ENCODE results near the gene IRGC.

The IRGC gene

GRCh38 chr19:43749152-43749551, 33.3 kb downstream of the IRGC start:
- H2AFZ ChIP-seq (ENCODE audit: insufficient read depth, low read length, poor library complexity): no peak overlapping the region
- H3K27me3 ChIP-seq (ENCODE audit: insufficient read depth, low read length): no peaks in the 10 kb centered on the region
- peaks cover 21% of the 10 kb centered on the region for H3K79me1 ChIP-seq (ENCODE audit: low read length)
- no peak for DNase-seq
- peaks cover 40 to 53% of the 10 kb centered on the region in 2 experiments for H3K36me3 ChIP-seq (ENCODE audit: control insufficient read depth in 1 of 2, insufficient read depth in 2 of 2, low read length in 2 of 2)
- H4K91ac ChIP-seq (ENCODE audit: low read depth, low read length): no peak overlapping the region
- no peak overlapping the region for H3K14ac ChIP-seq (ENCODE audit: low read length)
- H3K9ac ChIP-seq (ENCODE audit: low read length): no peak overlapping the region
- peaks cover 3% of the 10 kb centered on the region for H3K79me2 ChIP-seq (ENCODE audit: control insufficient read depth, insufficient read depth, low read length, poor library complexity)
- H3K4ac ChIP-seq (ENCODE audit: low read depth, low read length): no peak overlapping the region
- peaks cover 20 to 28% of the 10 kb centered on the region in 2 experiments for H3K4me1 ChIP-seq (ENCODE audit: control insufficient read depth in 1 of 2, insufficient read depth in 2 of 2, low read length in 2 of 2)
- H3K9me3 ChIP-seq (ENCODE audit: insufficient read depth, low read depth, low read length): no peaks in the 10 kb centered on the region
- H3K27ac ChIP-seq (ENCODE audit: low read depth, low read length): no peak overlapping the region
- H4K12ac ChIP-seq (ENCODE audit: low read depth, low read length): no peak overlapping the region
- no peak overlapping the region for H2BK120ac ChIP-seq (ENCODE audit: insufficient read depth, low read length, poor library complexity)
- H2BK5ac ChIP-seq (ENCODE audit: low read depth, low read length, poor library complexity): peak overlapping the region; percentile 27
- no peak overlapping the region for H3K4me3 ChIP-seq (ENCODE audit: low read depth, low read length)
- H3K23ac ChIP-seq (ENCODE audit: low read length): no peak overlapping the region
- no peak overlapping the region for H4K8ac ChIP-seq (ENCODE audit: low read depth, low read length)
- H2BK12ac ChIP-seq (ENCODE audit: low read length): no peak overlapping the region
- peak overlapping the region; percentile 25 for H3K18ac ChIP-seq (ENCODE audit: low read length)
- H3K4me2 ChIP-seq (ENCODE audit: low read length): no peak overlapping the region
- no peak overlapping the region for H2AK5ac ChIP-seq (ENCODE audit: low read length)
- no CpG with 5 or more reads among the region's 7 CpGs for WGBS (ENCODE audit: extremely low coverage, insufficient coverage, insufficient read length)

DNA sequence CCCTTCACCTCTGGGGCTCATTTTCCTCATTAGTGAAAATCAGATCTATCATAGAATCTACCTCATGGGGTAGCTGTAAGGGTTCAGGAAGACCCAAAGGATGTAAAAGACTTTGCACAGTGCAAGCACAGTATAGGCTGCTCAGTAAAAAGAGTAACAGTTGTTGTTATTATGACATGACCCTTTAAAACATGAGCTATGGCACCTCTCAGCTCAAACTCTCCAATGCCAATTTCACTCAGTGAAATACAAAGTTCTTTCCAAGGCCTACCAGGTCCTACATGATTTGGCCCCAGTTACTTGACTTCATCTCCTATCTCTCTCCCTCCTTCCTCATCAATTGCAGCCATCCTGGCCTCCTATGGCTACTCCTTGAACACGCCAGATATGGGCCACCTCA, 34.0 kb downstream of the IRGC start:
- H3K79me2 ChIP-seq (ENCODE audit: control insufficient read depth, insufficient read depth, low read length, poor library complexity): peaks cover 6% of the 10 kb centered on the region
- no peak overlapping the region for H2BK5ac ChIP-seq (ENCODE audit: low read depth, low read length, poor library complexity)
- no peak overlapping the region for H4K91ac ChIP-seq (ENCODE audit: low read depth, low read length)
- H2BK120ac ChIP-seq (ENCODE audit: insufficient read depth, low read length, poor library complexity): no peak overlapping the region
- H3K4me1 ChIP-seq (ENCODE audit: control insufficient read depth in 1 of 2, insufficient read depth in 2 of 2, low read length in 2 of 2): peaks cover 17 to 25% of the 10 kb centered on the region in 2 experiments
- H3K27ac ChIP-seq (ENCODE audit: low read depth, low read length): no peak overlapping the region
- H3K23ac ChIP-seq (ENCODE audit: low read length): no peak overlapping the region
- H3K36me3 ChIP-seq (ENCODE audit: control insufficient read depth in 1 of 2, insufficient read depth in 2 of 2, low read length in 2 of 2): peaks cover 37 to 51% of the 10 kb centered on the region in 2 experiments
- H2AK5ac ChIP-seq (ENCODE audit: low read length): no peak overlapping the region
- H4K8ac ChIP-seq (ENCODE audit: low read depth, low read length): no peak overlapping the region
- no peak overlapping the region for H4K12ac ChIP-seq (ENCODE audit: low read depth, low read length)
- no peaks in the 10 kb centered on the region for H3K27me3 ChIP-seq (ENCODE audit: insufficient read depth, low read length)
- no peak overlapping the region for H3K4ac ChIP-seq (ENCODE audit: low read depth, low read length)
- WGBS (ENCODE audit: extremely low coverage, insufficient coverage, insufficient read length): no CpG with 5 or more reads among the region's 1 CpG
- H3K9ac ChIP-seq (ENCODE audit: low read length): no peak overlapping the region
- no peaks in the 10 kb centered on the region for H3K9me3 ChIP-seq (ENCODE audit: insufficient read depth, low read depth, low read length)
- peaks cover 23% of the 10 kb centered on the region for H3K79me1 ChIP-seq (ENCODE audit: low read length)
- H2BK12ac ChIP-seq (ENCODE audit: low read length): no peak overlapping the region
- H2AFZ ChIP-seq (ENCODE audit: insufficient read depth, low read length, poor library complexity): no peak overlapping the region
- H3K4me3 ChIP-seq (ENCODE audit: low read depth, low read length): no peak overlapping the region
- H3K18ac ChIP-seq (ENCODE audit: low read length): no peak overlapping the region
- H3K4me2 ChIP-seq (ENCODE audit: low read length): no peak overlapping the region
- DNase-seq: no peak
- no peak overlapping the region for H3K14ac ChIP-seq (ENCODE audit: low read length)

DNA sequence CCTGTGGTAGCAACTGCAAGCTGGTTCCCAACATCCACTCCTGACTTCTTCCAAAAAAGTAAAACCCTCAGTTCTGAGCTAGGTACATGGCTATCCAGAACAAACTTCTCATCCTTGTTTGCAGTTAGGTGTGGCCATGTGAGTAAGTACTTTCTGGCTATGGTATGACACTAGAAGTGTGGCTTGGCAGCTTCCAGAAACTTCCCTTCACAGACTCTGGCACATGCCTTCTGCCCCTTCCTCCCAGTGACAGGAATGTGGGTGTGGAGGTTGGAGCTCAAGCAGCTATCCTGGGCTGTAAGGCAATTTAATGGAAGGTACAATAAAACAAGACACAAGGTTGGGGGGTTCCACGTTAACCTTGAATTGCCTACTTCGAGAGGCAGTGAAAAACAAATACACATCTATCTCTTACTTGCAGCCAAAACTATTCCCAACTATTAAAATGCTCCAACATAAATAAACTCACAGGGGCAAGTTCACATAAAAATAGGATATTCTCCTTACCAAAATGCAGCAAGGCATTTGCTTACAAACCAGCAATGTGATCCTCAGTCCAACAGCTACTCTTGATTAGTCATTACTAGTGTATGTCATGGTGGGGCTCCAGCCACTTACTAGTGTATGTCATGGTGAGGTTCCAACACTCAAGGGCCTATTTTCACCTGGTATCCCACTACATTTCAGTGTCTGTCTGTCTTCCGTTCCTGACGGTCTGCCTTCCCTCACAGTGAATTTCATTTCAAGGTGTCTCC, 35.8 kb downstream of the IRGC start:
- Histone ChIP-seq H3K36me3 (ENCODE audit: control insufficient read depth in 1 of 2, insufficient read depth in 2 of 2, low read length in 2 of 2) (peaks cover 28 to 41% of the 10 kb centered on the region in 2 experiments), H4K8ac (ENCODE audit: low read depth, low read length) (peak overlapping the region; percentile 25), H2AK5ac (ENCODE audit: low read length) (peak overlapping the region; percentile 69), H4K12ac (ENCODE audit: low read depth, low read length) (no peak overlapping the region), H3K9ac (ENCODE audit: low read length) (no peak overlapping the region), H3K79me2 (ENCODE audit: control insufficient read depth, insufficient read depth, low read length, poor library complexity) (peaks cover 10% of the 10 kb centered on the region), H2BK5ac (ENCODE audit: low read depth, low read length, poor library complexity) (peak overlapping the region; percentile 70), H3K79me1 (ENCODE audit: low read length) (peaks cover 29% of the 10 kb centered on the region), H3K4me3 (ENCODE audit: low read depth, low read length) (no peak overlapping the region), H3K4me2 (ENCODE audit: low read length) (no peak overlapping the region), H2BK12ac (ENCODE audit: low read length) (peak overlapping the region; percentile 79), H3K27ac (ENCODE audit: low read depth, low read length) (peak overlapping the region; percentile 99), H2AFZ (ENCODE audit: insufficient read depth, low read length, poor library complexity) (no peak overlapping the region), H3K9me3 (ENCODE audit: insufficient read depth, low read depth, low read length) (no peaks in the 10 kb centered on the region), H3K27me3 (ENCODE audit: insufficient read depth, low read length) (no peaks in the 10 kb centered on the region), H3K14ac (ENCODE audit: low read length) (peak overlapping the region; percentile 62), H3K23ac (ENCODE audit: low read length) (no peak overlapping the region), H3K18ac (ENCODE audit: low read length) (peak overlapping the region; percentile 72), H2BK120ac (ENCODE audit: insufficient read depth, low read length, poor library complexity) (peak overlapping the region; percentile 57), H3K4ac (ENCODE audit: low read depth, low read length) (peak overlapping the region; percentile 65), H4K91ac (ENCODE audit: low read depth, low read length) (peak overlapping the region; percentile 62), H3K4me1 (ENCODE audit: control insufficient read depth in 1 of 2, insufficient read depth in 2 of 2, low read length in 2 of 2) (peaks cover 14 to 25% of the 10 kb centered on the region in 2 experiments)
- no peak for DNase-seq
- WGBS (ENCODE audit: extremely low coverage, insufficient coverage, insufficient read length): no CpG with 5 or more reads among the region's 4 CpGs

DNA sequence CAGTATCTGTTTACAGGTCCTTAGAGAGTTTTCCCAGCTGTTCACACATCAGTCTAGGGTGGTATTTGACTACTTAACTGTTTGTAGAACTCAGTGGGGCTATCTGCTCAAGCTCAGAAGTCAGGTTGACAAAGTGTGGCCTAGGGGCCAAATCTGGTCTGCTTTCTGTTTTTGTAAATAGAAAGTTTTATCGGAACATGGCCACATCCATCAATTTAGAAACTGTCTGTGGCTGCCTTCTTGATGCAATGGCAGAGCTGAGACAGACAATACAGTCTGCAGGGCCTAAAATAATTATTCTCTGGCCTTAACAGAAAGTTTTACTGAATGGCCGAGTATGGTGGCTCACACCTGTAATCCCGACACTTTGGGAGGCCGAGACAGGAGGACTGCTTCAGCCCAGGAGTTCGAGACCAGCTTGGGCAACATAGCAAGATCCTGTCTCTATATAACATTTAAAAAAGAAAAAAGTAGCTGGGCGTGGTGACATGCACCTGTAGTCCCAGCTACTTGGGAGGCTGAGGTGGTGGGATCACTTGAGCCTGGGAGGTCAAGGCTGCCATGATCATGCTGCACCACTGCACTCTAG, 36.5 kb downstream of the IRGC start:
- Histone ChIP-seq H3K9ac (ENCODE audit: low read length) (no peak overlapping the region), H4K91ac (ENCODE audit: low read depth, low read length) (peak overlapping the region; percentile 19), H3K27me3 (ENCODE audit: insufficient read depth, low read length) (no peaks in the 10 kb centered on the region), H2BK12ac (ENCODE audit: low read length) (peak overlapping the region; percentile 23), H3K9me3 (ENCODE audit: insufficient read depth, low read depth, low read length) (no peaks in the 10 kb centered on the region), H3K4ac (ENCODE audit: low read depth, low read length) (no peak overlapping the region), H3K18ac (ENCODE audit: low read length) (no peak overlapping the region), H3K27ac (ENCODE audit: low read depth, low read length) (peak overlapping the region; percentile 99), H2AFZ (ENCODE audit: insufficient read depth, low read length, poor library complexity) (no peak overlapping the region), H3K4me2 (ENCODE audit: low read length) (peak overlapping the region; percentile 8), H3K4me3 (ENCODE audit: low read depth, low read length) (no peak overlapping the region), H2BK5ac (ENCODE audit: low read depth, low read length, poor library complexity) (peak overlapping the region; percentile 70), H3K4me1 (ENCODE audit: control insufficient read depth in 1 of 2, insufficient read depth in 2 of 2, low read length in 2 of 2) (peaks cover 17 to 27% of the 10 kb centered on the region in 2 experiments), H4K12ac (ENCODE audit: low read depth, low read length) (no peak overlapping the region), H4K8ac (ENCODE audit: low read depth, low read length) (no peak overlapping the region), H3K23ac (ENCODE audit: low read length) (no peak overlapping the region), H3K79me1 (ENCODE audit: low read length) (peaks cover 32% of the 10 kb centered on the region), H2BK120ac (ENCODE audit: insufficient read depth, low read length, poor library complexity) (peak overlapping the region; percentile 9), H3K79me2 (ENCODE audit: control insufficient read depth, insufficient read depth, low read length, poor library complexity) (peaks cover 10% of the 10 kb centered on the region), H3K14ac (ENCODE audit: low read length) (peak overlapping the region; percentile 40), H3K36me3 (ENCODE audit: control insufficient read depth in 1 of 2, insufficient read depth in 2 of 2, low read length in 2 of 2) (peaks cover 21 to 33% of the 10 kb centered on the region in 2 experiments), H2AK5ac (ENCODE audit: low read length) (no peak overlapping the region)
- no CpG with 5 or more reads among the region's 6 CpGs for WGBS (ENCODE audit: extremely low coverage, insufficient coverage, insufficient read length)
- no peak for DNase-seq

All from trophoblast cell (in vitro differentiated cells and primary cell).